SK-N-SH (cell line): ENCODE measurements around the gene RNF138. TPM values are rescaled to one million over a fixed set of nuclear protein-coding genes. Genes with fewer than 3 reads are reported as not detected.
A peak's percentile ranks its signal among the peaks of the same experiment; 100 is the strongest.

Experiments
- CTCF ChIA-PET: fragments of 300-600, 350-600 bp; formaldehyde crosslinking; extraction: SDS; loops from one replicate; lab custom pipeline; 2021; lab: Yijun Ruan, JAX
- POLR2A ChIA-PET: fragments of 350-600 bp; sonication (Branson Sonifier 250); formaldehyde crosslinking; extraction: SDS; loops from one replicate; lab custom pipeline; 2020; ENCODE audit warnings: antibody characterized with exemption, inconsistent platforms; lab: Yijun Ruan, JAX
- DNase-seq: peaks from one replicate; pipeline ENCODE4 v3.0.0; 2012
- H2AFZ ChIP-seq: fragments of 200-600 bp; sonication (generic); 2 replicates; pipeline ENCODE4 v1.8.1; 2016; ENCODE audit warnings: antibody characterized with exemption, mild to moderate bottlenecking, low read depth
- H3F3A ChIP-seq: fragments of 200-600 bp; sonication (generic); replicated peaks from 2 replicates; pipeline ENCODE3; 2016; ENCODE audit warnings: antibody characterized with exemption, mild to moderate bottlenecking; ENCODE audit not compliant: insufficient read depth
- H3K27ac ChIP-seq, 2 experiments: fragments of 200-500 bp in 1 of 2; fragments of 200-600 bp in 1 of 2; sonication (Bioruptor generic) in 1 of 2; sonication (generic), shearing (Covaris generic) in 1 of 2; 2 replicates each; pipeline versions ENCODE4 v1.5.1 to v1.6.1; 2014 to 2016; ENCODE audit warnings: low read depth in 2 of 2, inconsistent platforms in 1 of 2, low read length in 1 of 2, mild to moderate bottlenecking in 1 of 2, mixed read lengths in 1 of 2
- H3K27me3 ChIP-seq: fragments of 200-600 bp; sonication (generic), shearing (Covaris generic); 2 replicates; pipeline ENCODE4 v1.6.1; 2016; ENCODE audit warnings: mixed run types; ENCODE audit not compliant: insufficient read depth
- H3K36me3 ChIP-seq, 2 experiments: fragments of 200-500 bp in 1 of 2; fragments of 200-600 bp in 1 of 2; sonication (Bioruptor generic) in 1 of 2; sonication (generic) in 1 of 2; replicated peaks in 1 of 2; 2 replicates each; pipeline versions ENCODE3 to v1.5.1; 2014 to 2016; ENCODE audit warnings: low read length in 1 of 2, mild to moderate bottlenecking in 1 of 2; ENCODE audit not compliant: insufficient read depth in 2 of 2, control insufficient read depth in 1 of 2
- H3K4me1 ChIP-seq, 2 experiments: fragments of 200-500 bp in 1 of 2; fragments of 200-600 bp in 1 of 2; sonication (Bioruptor generic) in 1 of 2; sonication (generic), shearing (Covaris generic) in 1 of 2; 2 replicates each; pipeline versions ENCODE4 v1.5.1 to v1.6.1; 2014 to 2016; ENCODE audit warnings: low read depth in 1 of 2, low read length in 1 of 2, mixed run types in 1 of 2; ENCODE audit not compliant: insufficient read depth in 2 of 2, control insufficient read depth in 1 of 2
- H3K4me2 ChIP-seq: fragments of 200-600 bp; sonication (generic), shearing (Covaris generic); 2 replicates; pipeline ENCODE4 v1.6.1; 2017; ENCODE audit warnings: mixed run types
- H3K4me3 ChIP-seq, 2 experiments: fragments of 200-500 bp in 1 of 2; fragments of 200-600 bp in 1 of 2; sonication (Bioruptor generic) in 1 of 2; sonication (generic), shearing (Covaris generic) in 1 of 2; 2 replicates each; pipeline versions ENCODE4 v1.5.1 to v1.8.1; 2014 to 2016; ENCODE audit warnings: low read depth in 2 of 2, inconsistent platforms in 1 of 2, low read length in 1 of 2, mild to moderate bottlenecking in 1 of 2, mixed read lengths in 1 of 2, moderate library complexity in 1 of 2
- H3K79me2 ChIP-seq: fragments of 200-600 bp; sonication (generic); 2 replicates; pipeline ENCODE4 v1.8.1; 2017; ENCODE audit warnings: mild to moderate bottlenecking; ENCODE audit not compliant: insufficient read depth
- H3K9ac ChIP-seq: fragments of 200-600 bp; sonication (generic); 2 replicates; pipeline ENCODE4 v1.6.1; 2017; ENCODE audit warnings: mixed run types
- H3K9me2 ChIP-seq: fragments of 200-600 bp; sonication (generic); 2 replicates; pipeline ENCODE4 v1.6.1; 2017; ENCODE audit warnings: mixed run types
- H3K9me3 ChIP-seq: fragments of 200-600 bp; sonication (generic); 2 replicates; pipeline ENCODE4 v1.6.1; 2017; ENCODE audit warnings: mixed run types, mild to moderate bottlenecking, moderate library complexity
- H4K20me1 ChIP-seq: fragments of 200-600 bp; sonication (generic); 2 replicates; pipeline ENCODE4 v1.6.1; 2017; ENCODE audit warnings: mild to moderate bottlenecking, mixed run types; ENCODE audit not compliant: insufficient read depth
- CTCF ChIP-seq: fragments of 200-600 bp; sonication (generic); IDR thresholded peaks from 2 replicates; pipeline ENCODE4 v1.6.1; 2017; ENCODE audit warnings: antibody characterized with exemption, mild to moderate bottlenecking, moderate library complexity
- ELF1 ChIP-seq: IDR thresholded peaks from 2 replicates; pipeline ENCODE4 v1.4.0; 2012
- EZH2phosphoT487 ChIP-seq: fragments of 200-600 bp; sonication (generic); IDR thresholded peaks from 2 replicates; pipeline ENCODE4 v1.6.1; 2017; ENCODE audit warnings: low read depth, mixed run types, mild to moderate bottlenecking, antibody characterized with exemption, moderate library complexity, borderline replicate concordance
- FOSL2 ChIP-seq: IDR thresholded peaks from 2 replicates; pipeline ENCODE4 v1.4.0; 2012; ENCODE audit warnings: low read depth, mild to moderate bottlenecking, moderate library complexity, borderline replicate concordance
- GABPA ChIP-seq: IDR thresholded peaks from 2 replicates; pipeline ENCODE4 v1.4.0; 2012; ENCODE audit warnings: low read depth, mild to moderate bottlenecking
- IRF3 ChIP-seq: fragments of 150-350 bp; IDR thresholded peaks from 2 replicates; pipeline ENCODE4 v1.6.1; 2016; ENCODE audit warnings: mild to moderate bottlenecking, low read depth, low read length
- MAX ChIP-seq: IDR thresholded peaks from 2 replicates; pipeline ENCODE4 v1.4.0; 2012; ENCODE audit warnings: low read depth
- MXI1 ChIP-seq: IDR thresholded peaks from 2 replicates; pipeline ENCODE4 v1.6.1; 2012; ENCODE audit warnings: mild to moderate bottlenecking, low read depth, low read length, improper control_type of control experiment
- RAD21 ChIP-seq: IDR thresholded peaks from 2 replicates; pipeline ENCODE4 v1.6.1; 2012; ENCODE audit warnings: mild to moderate bottlenecking, low read length
- RCOR1 ChIP-seq: fragments of 150-350 bp; IDR thresholded peaks from 2 replicates; pipeline ENCODE4 v1.6.1; 2017; ENCODE audit warnings: antibody characterized with exemption, low read length
- RFX5 ChIP-seq: IDR thresholded peaks from 2 replicates; pipeline ENCODE4 v1.6.1; 2012; ENCODE audit warnings: mild to moderate bottlenecking, improper control_type of control experiment, low read length
- TCF12 ChIP-seq: IDR thresholded peaks from 2 replicates; pipeline ENCODE4 v1.4.0; 2012
- TEAD4 ChIP-seq: IDR thresholded peaks from 2 replicates; pipeline ENCODE4 v1.4.0; 2012; ENCODE audit warnings: mild to moderate bottlenecking, borderline replicate concordance; ENCODE audit not compliant: insufficient read depth
- USF1 ChIP-seq: IDR thresholded peaks from 2 replicates; pipeline ENCODE4 v1.4.0; 2012; ENCODE audit warnings: low read depth, borderline replicate concordance
- USF2 ChIP-seq: fragments of 150-350 bp; IDR thresholded peaks from 2 replicates; pipeline ENCODE4 v1.6.1; 2017; ENCODE audit warnings: antibody characterized with exemption, low read length, low read depth, borderline replicate concordance
- YY1 ChIP-seq: IDR thresholded peaks from 2 replicates; pipeline ENCODE4 v1.4.0; 2012; ENCODE audit warnings: low read depth, mild to moderate bottlenecking
- WGBS: methylation state at CpG from one replicate; pipeline ENCODE4 v1.1.6; 2017; ENCODE audit warnings: low lambda C conversion rate; 5-methylcytosine and 5-hydroxymethylcytosine counted together
- polyA plus RNA-seq, 3 experiments: library from polyadenylated mRNA; depleted of rRNA; stranded (reverse); fragments of >200 nt; gene quantifications; 2 replicates each; pipeline ENCODE4 v1.2.3, GENCODE V29; 2012

RNF138 gene
- polyA plus RNA-seq, 1 of the 3 experiments (the other 2 are of a cell fraction), result 22.3 TPM

- no peak overlapping the region for H3K27ac ChIP-seq
- H3K4me2 ChIP-seq, result no peak overlapping the region
- H3K4me1 ChIP-seq, result no peaks in the 10 kb centered on the region
- H3F3A ChIP-seq, result no peaks in the 10 kb centered on the region
- no peaks in the 10 kb centered on the region for H3K9me2 ChIP-seq
- no peak for DNase-seq
- H3K4me3 ChIP-seq, result no peak overlapping the region
- CTCF ChIA-PET, result interaction anchor here (0.6 to 1.5 kb wide), 14 partner anchors 10 to 350 kb away, joined by 3 to 7 read pairs (median 3); no protein-coding TSS in a partner anchor
- TF ChIP-seq USF1, result no peak
- peak; percentile 43 for TF ChIP-seq CTCF
- TF ChIP-seq RAD21, result peak; percentile 30
- no peak for TF ChIP-seq GABPA
- TF ChIP-seq MAX, result no peak
- TF ChIP-seq USF2, result no peak
- no peaks in the 10 kb centered on the region for H4K20me1 ChIP-seq
- no peak overlapping the region for H2AFZ ChIP-seq
- H3K79me2 ChIP-seq, result no peaks in the 10 kb centered on the region
- POLR2A ChIA-PET, result no interaction called here
- no peaks in the 10 kb centered on the region for H3K9me3 ChIP-seq
- WGBS, result 27% methylated on average over 4 of the region's 4 CpGs
- no peak overlapping the region for H3K9ac ChIP-seq
- no peaks in the 10 kb centered on the region for H3K27me3 ChIP-seq
- H3K36me3 ChIP-seq, result no peaks in the 10 kb centered on the region
Observed at GRCh38 chr18:32072321-32072720, 19.4 kb upstream of the RNF138 start.

GRCh38 chr18:32074206-32074605 lies 17.5 kb upstream of the RNF138 start:
- Histone ChIP-seq H3K4me2 (no peak overlapping the region), H3K27me3 (no peaks in the 10 kb centered on the region), H2AFZ (no peak overlapping the region), H3K4me3 (no peak overlapping the region), H3K36me3 (no peaks in the 10 kb centered on the region), H3K79me2 (no peaks in the 10 kb centered on the region), H3F3A (no peaks in the 10 kb centered on the region), H3K9me3 (no peaks in the 10 kb centered on the region), H4K20me1 (no peaks in the 10 kb centered on the region), H3K9me2 (no peaks in the 10 kb centered on the region), H3K27ac (no peak overlapping the region), H3K4me1 (no peaks in the 10 kb centered on the region), H3K9ac (no peak overlapping the region)
- DNase-seq, result no peak
- POLR2A ChIA-PET, result interaction anchor here (0.6 kb wide), 1 partner anchor 29 kb away, joined by 5 read pairs; no protein-coding TSS in a partner anchor
- WGBS, result 85% methylated on average over 1 of the region's 1 CpG
- TF ChIP-seq YY1 (no peak), TEAD4 (no peak), EZH2phosphoT487 (no peak), RFX5 (no peak), ELF1 (no peak), MXI1 (no peak), GABPA (no peak), IRF3 (no peak), FOSL2 (no peak), CTCF (no peak), USF1 (no peak), USF2 (no peak), RCOR1 (no peak), TCF12 (no peak)
- CTCF ChIA-PET, result no interaction called here
